ENCODE results near the gene STAB2. TPM values are rescaled to one million over a fixed set of nuclear protein-coding genes. Genes with fewer than 3 reads are reported as not detected.

STAB2 gene
- total RNA-seq, 1 experiment from 2014 or later: not detected

DNA sequence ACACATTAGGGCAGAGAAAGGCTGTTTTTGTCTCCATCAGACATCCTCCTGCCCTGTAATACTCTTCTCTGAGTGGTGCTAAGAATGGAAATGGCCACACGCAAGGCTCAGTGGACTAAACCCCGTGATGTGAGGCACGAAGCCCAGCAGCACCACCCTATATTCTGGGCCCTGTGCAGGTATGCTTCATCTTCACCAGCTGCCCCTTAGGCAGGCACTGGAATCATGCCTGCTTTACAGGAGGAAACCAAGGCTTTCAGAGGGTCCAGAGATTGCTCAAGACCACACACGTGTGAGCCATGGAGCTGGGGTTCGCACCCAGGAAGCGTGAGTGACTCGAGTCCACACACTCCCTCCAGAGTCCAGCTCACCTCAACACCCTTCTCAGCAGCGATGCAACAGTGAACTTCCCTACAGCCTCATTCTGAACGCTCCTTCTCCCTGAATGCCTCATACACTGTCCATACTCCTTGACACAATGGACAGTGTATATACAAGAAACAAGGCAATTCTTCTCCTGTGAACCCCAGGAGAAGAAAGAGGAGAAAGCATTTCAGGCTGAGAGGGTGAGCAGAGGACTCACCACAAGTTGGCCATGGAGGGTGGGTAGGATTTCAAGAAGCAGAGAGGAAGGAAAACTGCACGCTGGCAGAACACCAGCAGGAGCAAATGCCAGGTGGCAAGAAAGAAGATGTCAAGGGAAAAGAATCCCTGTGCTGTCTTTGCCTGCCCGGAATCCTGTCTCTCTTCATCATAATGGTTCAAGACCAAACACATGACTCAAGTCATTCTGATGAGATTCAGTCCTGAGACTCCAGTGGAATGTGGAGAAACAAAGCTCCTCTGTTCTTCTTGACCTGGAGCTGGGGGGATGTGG lies 214.9 kb downstream of the STAB2 start:
- Histone ChIP-seq H3K36me3 (ENCODE audit: control insufficient read depth in 1 of 2, insufficient read depth in 2 of 2, low read length in 2 of 2) (no peaks in the 10 kb centered on the region; a peak in 2 of 4 replicates), H3K9ac (ENCODE audit: low read length) (no peak overlapping the region), H3K4me3 (replicated peaks in 1 of 2; ENCODE audit: low read depth in 1 of 2, low read length in 2 of 2) (no peak overlapping the region), H3K27me3 (ENCODE audit: insufficient read depth, low read length) (no peaks in the 10 kb centered on the region), H3K9me2 (ENCODE audit: insufficient read depth) (no peaks in the 10 kb centered on the region), H3K4me1 (ENCODE audit: control insufficient read depth in 1 of 2, insufficient read depth in 2 of 2, low read length in 2 of 2) (peaks cover 61 to 66% of the 10 kb centered on the region in 2 experiments), H3K9me3 (ENCODE audit: control insufficient read depth in 1 of 2, insufficient read depth in 1 of 2, low read depth in 1 of 2, low read length in 2 of 2) (no peaks in the 10 kb centered on the region), H3K79me2 (ENCODE audit: insufficient read depth, low read length) (peaks cover 3% of the 10 kb centered on the region; the same call in 1 of the 2 replicates), H2AFZ (ENCODE audit: low read depth, low read length, poor library complexity, severe bottlenecking) (no peak overlapping the region), H3K4me2 (ENCODE audit: low read length) (peak overlapping the region; percentile 13), H3K27ac (ENCODE audit: low read depth, low read length) (peak overlapping the region; percentile 9; the same call in 1 of the 2 replicates), H4K20me1 (ENCODE audit: insufficient read depth) (peaks cover 3% of the 10 kb centered on the region; the same call in 1 of the 2 replicates)
- ATAC-seq: peak; percentile 63; the same call in 1 of the 2 replicates
- ChIA-PET POLR2A (interaction anchor here (0.7 kb wide), 1 partner anchor 870 kb away, joined by 3 read pairs; no protein-coding TSS in a partner anchor), RAD21 (ENCODE audit: low non-redundant PET in 1 of 2, low total read pairs in 2 of 2, uncharacterized antibody in 2 of 2, unreplicated experiment in 2 of 2) (interaction anchor here in 1 of 2 experiments (0.6 kb wide), 1 partner anchor 18 kb away, joined by 3 read pairs; no protein-coding TSS in a partner anchor), CTCF (no interaction called here)
- intact Hi-C loops (cut with micrococcal nuclease): no loop called here
- TF ChIP-seq FOSL1 (IDR thresholded peaks at IDR 0.05; ENCODE audit: low read depth): 0 out of 2 replicates have a peak, but pooled peaks have one; percentile 6
- no peak for TF ChIP-seq EZH2 (IDR thresholded peaks at IDR 0.05)
- no peak for TF ChIP-seq SRF (IDR thresholded peaks at IDR 0.05; ENCODE audit: low read depth)
- TF ChIP-seq ELF1 (IDR thresholded peaks at IDR 0.05; ENCODE audit: borderline replicate concordance, low read depth): no peak
- TF ChIP-seq EGR1 (IDR thresholded peaks at IDR 0.05; ENCODE audit: low read depth): no peak
- TF ChIP-seq, protein P1, sequence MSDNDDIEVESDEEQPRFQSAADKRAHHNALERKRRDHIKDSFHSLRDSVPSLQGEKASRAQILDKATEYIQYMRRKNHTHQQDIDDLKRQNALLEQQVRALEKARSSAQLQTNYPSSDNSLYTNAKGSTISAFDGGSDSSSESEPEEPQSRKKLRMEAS (IDR thresholded peaks at IDR 0.05): peak; percentile 17; the same call in 1 of the 2 replicates
- TF ChIP-seq POLR2A (IDR thresholded peaks at IDR 0.05; ENCODE audit: borderline replicate concordance, extremely low read depth, insufficient read depth, insufficient read length): no peak
- BruUV-seq (replicated peaks): no TSS peak
- DNase-seq (ENCODE audit: low read depth, low spot score): peak; percentile 51

DNA sequence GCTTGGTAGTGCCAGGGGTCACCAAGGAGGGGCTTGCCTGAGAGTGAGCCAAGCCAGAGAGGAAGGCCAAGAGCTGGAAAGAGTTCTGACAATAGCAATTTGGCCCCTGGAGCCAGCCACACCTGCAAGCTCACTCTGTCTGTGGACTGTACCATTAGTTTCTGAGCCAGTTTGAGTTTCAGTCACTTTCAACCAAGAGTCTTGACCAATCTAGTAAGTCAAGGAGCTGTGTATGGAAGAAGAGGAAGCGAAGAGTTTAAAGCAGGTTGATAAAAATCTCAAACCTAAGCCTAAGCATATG lies 215.5 kb downstream of the STAB2 start:
- intact Hi-C loops (cut with micrococcal nuclease): no loop called here
- no peak; the same call in 1 of the 2 replicates for ATAC-seq
- no peaks in the 10 kb centered on the region for H3K9me3 ChIP-seq (ENCODE audit: control insufficient read depth in 1 of 2, insufficient read depth in 1 of 2, low read depth in 1 of 2, low read length in 2 of 2)
- peaks cover 3% of the 10 kb centered on the region; the same call in 1 of the 2 replicates for H4K20me1 ChIP-seq (ENCODE audit: insufficient read depth)
- no peak overlapping the region for H3K4me3 ChIP-seq (replicated peaks in 1 of 2; ENCODE audit: low read depth in 1 of 2, low read length in 2 of 2)
- ChIA-PET RAD21 (ENCODE audit: low non-redundant PET in 1 of 2, low total read pairs in 2 of 2, uncharacterized antibody in 2 of 2, unreplicated experiment in 2 of 2) (interaction anchor here in 1 of 2 experiments (0.6 kb wide), 1 partner anchor 19 kb away, joined by 3 read pairs; no protein-coding TSS in a partner anchor), POLR2A (no interaction called here), CTCF (no interaction called here)
- H3K9ac ChIP-seq (ENCODE audit: low read length): no peak overlapping the region; the same call in 1 of the 2 replicates
- no TSS peak for BruUV-seq (replicated peaks)
- TF ChIP-seq, protein P1 (IDR thresholded peaks at IDR 0.05): 0 out of 2 replicates have a peak, but pooled peaks have one; percentile 1
- TF ChIP-seq SP1 (IDR thresholded peaks at IDR 0.05; ENCODE audit: low read depth) (no peak), FOSL1 (IDR thresholded peaks at IDR 0.05; ENCODE audit: low read depth) (0 out of 2 replicates have a peak, but pooled peaks have one; percentile 2)
- no peaks in the 10 kb centered on the region for H3K9me2 ChIP-seq (ENCODE audit: insufficient read depth)
- H3K4me2 ChIP-seq (ENCODE audit: low read length): peak overlapping the region; percentile 13
- H3K36me3 ChIP-seq (ENCODE audit: control insufficient read depth in 1 of 2, insufficient read depth in 2 of 2, low read length in 2 of 2): no peaks in the 10 kb centered on the region; a peak in 1 of 4 replicates
- no peaks in the 10 kb centered on the region for H3K27me3 ChIP-seq (ENCODE audit: insufficient read depth, low read length)
- H3K4me1 ChIP-seq (ENCODE audit: control insufficient read depth in 1 of 2, insufficient read depth in 2 of 2, low read length in 2 of 2): peaks cover 67 to 72% of the 10 kb centered on the region in 2 experiments
- no peak for DNase-seq (ENCODE audit: low read depth, low spot score)
- H3K27ac ChIP-seq (ENCODE audit: low read depth, low read length): no peak overlapping the region
- H2AFZ ChIP-seq (ENCODE audit: low read depth, low read length, poor library complexity, severe bottlenecking): no peak overlapping the region
- peaks cover 3% of the 10 kb centered on the region; the same call in 1 of the 2 replicates for H3K79me2 ChIP-seq (ENCODE audit: insufficient read depth, low read length)
